H1 (cell line): ENCODE measurements around the gene ZP2. TPM values are rescaled to one million over a fixed set of nuclear protein-coding genes. Genes with fewer than 3 reads are reported as not detected.

Experiments
- CTCF ChIA-PET: fragments of 300-600 bp; sonication (Branson Sonifier 250); formaldehyde crosslinking; loops from one replicate; lab custom pipeline; 2021; ENCODE audit not compliant: partially characterized antibody; lab: Charles Lee
- POLR2A ChIA-PET: fragments of 300-600 bp; sonication (Branson Sonifier 250); formaldehyde crosslinking; loops from one replicate; lab custom pipeline; 2021; ENCODE audit warnings: inconsistent platforms; ENCODE audit not compliant: partially characterized antibody; lab: Charles Lee
- DNase-seq, 2 experiments: peaks; one replicate each; pipeline versions ENCODE4 v3.0.0 to v3.0.0-alpha.2; 2010 to 2022; ENCODE audit warnings: low spot score in 2 of 2, low read depth in 1 of 2, mixed read lengths in 1 of 2
- FAIRE-seq: peaks from 2 replicates; lab custom pipeline; 2011; peaks lifted over from hg19 to GRCh38; lab: Jason Lieb, UNC
- H2AFZ ChIP-seq: 2 replicates; pipeline ENCODE4 v1.8.1; 2012; ENCODE audit warnings: low read length, inconsistent platforms
- H2AK5ac ChIP-seq: 2 replicates; pipeline ENCODE4 v1.6.1; 2013; ENCODE audit warnings: low read depth, low read length
- H2BK120ac ChIP-seq: replicated peaks from 2 replicates; pipeline ENCODE3; 2013; ENCODE audit warnings: low read depth, low read length, inconsistent platforms
- H2BK12ac ChIP-seq: 2 replicates; pipeline ENCODE4 v1.6.1; 2013; ENCODE audit warnings: low read depth, low read length
- H2BK15ac ChIP-seq: 2 replicates; pipeline ENCODE4 v1.6.1; 2013; ENCODE audit warnings: low read length
- H2BK20ac ChIP-seq: 2 replicates; pipeline ENCODE4 v1.6.1; 2013; ENCODE audit warnings: low read length
- H2BK5ac ChIP-seq: 2 replicates; pipeline ENCODE4 v1.6.1; 2013; ENCODE audit warnings: low read depth, low read length
- H3K14ac ChIP-seq: 2 replicates; pipeline ENCODE4 v1.6.1; 2013; ENCODE audit warnings: inconsistent platforms; ENCODE audit not compliant: insufficient read length
- H3K18ac ChIP-seq: 2 replicates; pipeline ENCODE4 v1.6.1; 2013; ENCODE audit warnings: low read length; ENCODE audit errors: extremely low read depth
- H3K23ac ChIP-seq: 2 replicates; pipeline ENCODE4 v1.6.1; 2013; ENCODE audit warnings: inconsistent platforms; ENCODE audit not compliant: insufficient read length
- H3K23me2 ChIP-seq: 2 replicates; pipeline ENCODE4 v1.6.1; 2013; ENCODE audit warnings: low read depth, low read length
- H3K27ac ChIP-seq: 2 replicates; pipeline ENCODE4 v1.6.1; 2011; ENCODE audit warnings: low read depth, low read length, inconsistent platforms
- H3K27me3 ChIP-seq, 4 experiments: replicated peaks in 1 of 4; 1 replicate in 1 of 4; 2 replicates in 3 of 4; pipeline versions ENCODE4 v1.6.1 to v1.8.1; 2011 to 2013; ENCODE audit warnings: low read length in 3 of 4, mild to moderate bottlenecking in 3 of 4, inconsistent platforms in 2 of 4, mixed read lengths in 2 of 4, moderate library complexity in 1 of 4; ENCODE audit not compliant: control insufficient read depth in 3 of 4, insufficient read depth in 3 of 4; ENCODE audit errors: extremely low read depth in 1 of 4
- H3K36me3 ChIP-seq, 4 experiments: 2 replicates each; pipeline versions ENCODE4 v1.6.1 to v1.8.1; 2011 to 2013; ENCODE audit warnings: mild to moderate bottlenecking in 4 of 4, low read length in 3 of 4, moderate library complexity in 2 of 4, control low read depth in 1 of 4, inconsistent platforms in 1 of 4; ENCODE audit not compliant: insufficient read depth in 4 of 4, control insufficient read depth in 2 of 4
- H3K4ac ChIP-seq: replicated peaks from 2 replicates; pipeline ENCODE3; 2013; ENCODE audit warnings: low read length, low read depth, mixed read lengths, inconsistent platforms; ENCODE audit not compliant: insufficient read length
- H3K4me1 ChIP-seq, 4 experiments: replicated peaks in 1 of 4; 1 replicate in 1 of 4; 2 replicates in 3 of 4; pipeline versions ENCODE4 v1.6.1 to v1.8.1; 2011 to 2013; ENCODE audit warnings: low read length in 3 of 4, inconsistent platforms in 2 of 4, mixed read lengths in 1 of 4; ENCODE audit not compliant: insufficient read depth in 4 of 4, control insufficient read depth in 3 of 4
- H3K4me2 ChIP-seq, 2 experiments: 2 replicates each; pipeline versions ENCODE4 v1.6.1 to v1.8.1; 2011 to 2013; ENCODE audit warnings: low read depth in 2 of 2, low read length in 2 of 2, control low read depth in 1 of 2, inconsistent platforms in 1 of 2, mild to moderate bottlenecking in 1 of 2; ENCODE audit not compliant: insufficient read depth in 1 of 2
- H3K4me3 ChIP-seq, 4 experiments: fragments of 200-600, 300-600 bp in 1 of 4; sonication (generic), shearing (Covaris generic), sonication (Bioruptor Twin) in 1 of 4; 2 replicates each; pipeline versions ENCODE4 v1.5.1 to v1.8.1; 2011 to 2016; ENCODE audit warnings: low read length in 4 of 4, low read depth in 3 of 4, control low read depth in 2 of 4, inconsistent platforms in 2 of 4, mild to moderate bottlenecking in 2 of 4, mixed read lengths in 1 of 4, moderate library complexity in 1 of 4; ENCODE audit not compliant: insufficient read depth in 2 of 4; ENCODE audit errors: extremely low read depth in 1 of 4
- H3K56ac ChIP-seq: replicated peaks from 2 replicates; pipeline ENCODE3; 2013; ENCODE audit warnings: low read depth, mild to moderate bottlenecking, mixed read lengths, low read length, inconsistent platforms; ENCODE audit not compliant: insufficient read length
- H3K79me1 ChIP-seq: 2 replicates; pipeline ENCODE4 v1.6.1; 2013; ENCODE audit warnings: low read depth, low read length, control low read depth
- H3K79me2 ChIP-seq, 2 experiments: 2 replicates each; pipeline versions ENCODE4 v1.6.1 to v1.8.1; 2012 to 2013; ENCODE audit warnings: low read length in 2 of 2, mild to moderate bottlenecking in 2 of 2, inconsistent platforms in 1 of 2; ENCODE audit not compliant: insufficient read depth in 2 of 2, control insufficient read depth in 1 of 2
- H3K9ac ChIP-seq, 4 experiments: replicated peaks in 1 of 4; 1 replicate in 1 of 4; 2 replicates in 3 of 4; pipeline versions ENCODE4 v1.6.1 to v1.8.1; 2011 to 2013; ENCODE audit warnings: low read depth in 3 of 4, low read length in 3 of 4, control low read depth in 2 of 4, mild to moderate bottlenecking in 2 of 4, moderate library complexity in 2 of 4, inconsistent platforms in 1 of 4; ENCODE audit errors: extremely low read depth in 1 of 4
- H3K9me3 ChIP-seq, 2 experiments: 2 replicates each; pipeline versions ENCODE4 v1.6.1 to v1.8.1; 2012 to 2013; ENCODE audit warnings: mild to moderate bottlenecking in 2 of 2, moderate library complexity in 2 of 2, control low read depth in 1 of 2, inconsistent platforms in 1 of 2, low read depth in 1 of 2, low read length in 1 of 2, mixed read lengths in 1 of 2; ENCODE audit not compliant: insufficient read depth in 2 of 2
- H4K20me1 ChIP-seq, 2 experiments: replicated peaks in 1 of 2; 2 replicates each; pipeline versions ENCODE3 to v1.8.1; 2011 to 2013; ENCODE audit warnings: inconsistent platforms in 2 of 2, low read length in 2 of 2, mild to moderate bottlenecking in 1 of 2; ENCODE audit not compliant: insufficient read depth in 2 of 2, control insufficient read depth in 1 of 2
- H4K5ac ChIP-seq: 2 replicates; pipeline ENCODE4 v1.6.1; 2013; ENCODE audit warnings: low read length, low read depth, mixed read lengths, inconsistent platforms; ENCODE audit not compliant: insufficient read length
- H4K8ac ChIP-seq: 2 replicates; pipeline ENCODE4 v1.8.0; 2013; ENCODE audit warnings: mild to moderate bottlenecking, moderate library complexity, low read length, inconsistent platforms; ENCODE audit not compliant: insufficient read depth; ENCODE audit errors: extremely low read depth
- H4K91ac ChIP-seq: replicated peaks from 2 replicates; pipeline ENCODE3; 2013; ENCODE audit warnings: low read length, mixed read lengths, inconsistent platforms; ENCODE audit not compliant: insufficient read length
- BRCA1 ChIP-seq: IDR thresholded peaks from 2 replicates; pipeline ENCODE4 v1.6.1; 2012; ENCODE audit warnings: low read depth, low read length, improper control_type of control experiment
- CTBP2 ChIP-seq: IDR thresholded peaks from 2 replicates; pipeline ENCODE4 v1.7.0; 2011; ENCODE audit warnings: borderline replicate concordance, mild to moderate bottlenecking, moderate library complexity, mixed read lengths, low read length; ENCODE audit not compliant: insufficient read depth, insufficient read length
- EZH2 ChIP-seq: fragments of 200-600 bp; sonication (generic); IDR thresholded peaks from 2 replicates; pipeline ENCODE4 v1.7.1; 2012; ENCODE audit warnings: low read depth, mild to moderate bottlenecking, moderate library complexity, low read length, inconsistent platforms; ENCODE audit not compliant: severe bottlenecking
- MAFK ChIP-seq: IDR thresholded peaks from 2 replicates; pipeline ENCODE4 v1.6.1; 2012; ENCODE audit warnings: low read depth, mild to moderate bottlenecking, improper control_type of control experiment, low read length
- SIX5 ChIP-seq: IDR thresholded peaks from 2 replicates; pipeline ENCODE4 v1.6.1; 2011; ENCODE audit warnings: mild to moderate bottlenecking, low read depth, low read length
- WGBS, 2 experiments: shearing (Covaris generic) in 1 of 2; methylation state at CpG; one replicate each; pipeline versions ENCODE4 v1.1.6 to v1.1.7; 2013 to 2015; ENCODE audit warnings: low lambda C conversion rate in 2 of 2, mixed read lengths in 2 of 2, inconsistent platforms in 1 of 2, low coverage in 1 of 2, missing lambda C conversion rate in 1 of 2; ENCODE audit not compliant: insufficient replicate concordance in 2 of 2, insufficient coverage in 1 of 2, insufficient read length in 1 of 2; ENCODE audit errors: extremely low coverage in 1 of 2, missing lambda C conversion rate in 1 of 2; 5-methylcytosine and 5-hydroxymethylcytosine counted together
- polyA plus RNA-seq, 7 experiments: library from polyadenylated mRNA; depleted of rRNA in 3 of 7; stranded (reverse) in 5 of 7; unstranded in 2 of 7; fragments of >200 nt in 5 of 7; fragments of 200-250 nt in 2 of 7; gene quantifications; 1 replicate in 5 of 7; 2 replicates in 1 of 7; 4 replicates in 1 of 7; pipeline versions ENCODE4 v1.2.1 to v1.2.3, GENCODE V29; 2011 to 2013; ENCODE audit warnings: missing spikeins in 2 of 7, mixed read lengths in 2 of 7
- total RNA-seq: library from RNA; stranded (reverse); fragmentation: NEBNext Ultra II Directional; extraction: Animal tissue kit (Norgen Biotek cat#: 25700); gene quantifications from 2 replicates; pipeline ENCODE4 v1.2.1, GENCODE V29; 2021

The ZP2 gene
- total and polyA plus RNA-seq, 2 of the 8 experiments (the other 6 are each of a cell fraction or from before 2014, with no cell fraction given) = not detected

DNA sequence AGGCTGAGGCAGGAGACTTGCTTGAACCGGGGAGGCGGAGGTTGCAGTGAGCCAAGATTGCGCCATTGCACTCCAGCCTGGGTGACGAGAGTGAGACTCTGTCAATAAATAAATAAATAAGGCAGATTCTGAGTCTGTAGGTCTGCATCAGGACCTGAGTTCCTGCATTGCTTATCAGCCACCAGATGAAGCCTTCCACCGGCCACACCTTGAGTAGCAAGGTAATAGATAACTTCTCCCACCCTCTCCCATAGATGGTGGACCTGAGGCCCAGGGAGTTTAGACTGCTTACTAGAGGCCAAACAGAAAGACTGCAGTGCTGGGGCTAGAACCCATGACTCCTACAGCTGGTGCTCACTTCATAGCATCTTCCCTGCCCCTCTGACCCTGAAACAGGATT, 22.1 kb downstream of the ZP2 start:
- Histone ChIP-seq H2BK15ac (no peak overlapping the region), H3K27me3 (peaks cover 0 to 2% (median 0%) of the 10 kb centered on the region in 4 experiments; a peak in 2 of 7 replicates), H2BK120ac (no peak overlapping the region), H4K8ac (no peak overlapping the region), H2BK20ac (no peak overlapping the region), H3K9me3 (no peaks in the 10 kb centered on the region), H2AFZ (no peak overlapping the region), H3K9ac (no peak overlapping the region), H3K4me3 (no peak overlapping the region), H4K20me1 (no peaks in the 10 kb centered on the region), H4K91ac (no peak overlapping the region)
- FAIRE-seq = no peak
- 92% methylated on average over 5 of the region's 5 CpGs; no CpG with 5 or more reads in 1 of the 2 experiments for WGBS, 2 experiments
- CTCF ChIA-PET = interaction anchor here (0.6 to 6.6 kb wide), 28 partner anchors 8 to 1132 kb away, joined by 3 to 65 read pairs (median 4); partner anchors contain the start of gene CRYM
- POLR2A ChIA-PET = no interaction called here
- TF ChIP-seq EZH2 (no peak), CTBP2 (no peak), SIX5 (no peak), MAFK (no peak), BRCA1 (no peak)
- TF ChIP-seq, all 59 proteins: peak for 0
- no peak overlapping the region for H3K27ac ChIP-seq
- H3K4me2 ChIP-seq = no peak overlapping the region
- H2BK5ac ChIP-seq = no peak overlapping the region
- H2BK12ac ChIP-seq = no peak overlapping the region
- DNase-seq = no peak
- no peak overlapping the region for H2AK5ac ChIP-seq
- H3K23ac ChIP-seq = no peak overlapping the region
- H3K4me1 ChIP-seq = no peaks in the 10 kb centered on the region
- no peak overlapping the region for H3K4ac ChIP-seq
- no peaks in the 10 kb centered on the region for H3K23me2 ChIP-seq
- no peak overlapping the region for H4K5ac ChIP-seq
- no peaks in the 10 kb centered on the region for H3K79me1 ChIP-seq
- H3K79me2 ChIP-seq = no peaks in the 10 kb centered on the region
- H3K36me3 ChIP-seq = no peaks in the 10 kb centered on the region
- H3K14ac ChIP-seq = no peak overlapping the region
- no peak overlapping the region for H3K56ac ChIP-seq
- no peak overlapping the region for H3K18ac ChIP-seq
